ENCODE measurements around the gene PKD2L2.
"Not testable (repeated sequence)": the region's sequence is repeated elsewhere in the genome, so short reads cannot be mapped to it uniquely, and the experiment has no call there.

PKD2L2 gene

DNA sequence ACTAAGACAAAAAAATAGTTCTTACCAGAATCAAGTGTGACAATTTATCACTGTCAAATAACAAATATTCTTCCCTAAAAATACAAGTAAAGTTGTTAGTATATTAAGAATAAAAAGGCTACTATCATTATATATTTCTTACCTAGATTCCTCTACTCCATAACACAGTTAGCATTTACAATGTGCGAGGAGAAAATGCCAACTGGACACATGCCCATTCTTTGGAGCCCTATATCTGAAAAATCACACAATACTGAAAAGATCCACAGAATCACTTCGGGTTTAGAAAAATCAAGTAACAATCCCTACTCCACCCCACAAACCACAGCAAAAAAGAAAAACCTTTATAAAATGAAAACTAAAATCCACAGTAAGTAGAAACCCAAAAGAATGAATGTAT, 70.9 kb downstream of the PKD2L2 start:
- DNase-seq, result no peak

- DNase-seq, result no peak
Measured at GRCh38 chr5:137960819-137961218, 71.6 kb downstream of the PKD2L2 start.

DNA sequence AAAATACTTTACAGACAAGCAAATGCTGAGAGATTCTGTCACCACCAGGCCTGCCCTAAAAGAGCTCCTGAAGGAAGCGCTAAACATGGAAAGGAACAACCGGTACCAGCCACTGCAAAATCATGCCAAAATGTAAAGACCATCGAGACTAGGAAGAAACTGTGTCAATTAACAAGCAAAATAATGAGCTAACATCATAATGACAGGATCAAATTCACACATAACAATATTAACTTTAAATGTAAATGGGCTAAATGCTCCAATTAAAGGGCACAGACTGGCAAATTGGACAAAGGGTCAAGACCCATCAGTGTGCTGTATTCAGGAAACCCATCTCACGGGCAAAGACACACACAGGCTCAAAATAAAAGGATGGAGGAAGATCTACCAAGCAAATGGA, 81.1 kb downstream of the PKD2L2 start:
- not testable (repeated sequence) for DNase-seq

DNA sequence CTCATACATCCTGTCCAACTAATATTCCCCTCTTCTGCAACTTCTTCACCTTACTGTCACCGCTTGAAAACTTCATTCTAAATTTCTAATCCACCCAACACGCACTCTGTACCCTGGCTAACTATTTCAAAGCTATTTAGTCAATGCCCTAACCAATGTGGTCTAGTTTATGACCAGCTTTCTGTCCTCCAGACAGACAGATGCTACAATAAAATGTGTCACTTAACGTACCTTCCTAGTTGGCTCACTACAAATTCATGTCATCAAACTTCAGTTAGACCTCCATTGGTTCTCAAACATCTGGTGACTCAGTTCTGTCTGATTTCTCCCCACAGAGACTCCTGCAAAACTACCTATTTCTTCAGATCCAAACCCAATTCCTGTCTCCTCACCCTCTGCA, 86.0 kb downstream of the PKD2L2 start:
- no peak for DNase-seq

DNA sequence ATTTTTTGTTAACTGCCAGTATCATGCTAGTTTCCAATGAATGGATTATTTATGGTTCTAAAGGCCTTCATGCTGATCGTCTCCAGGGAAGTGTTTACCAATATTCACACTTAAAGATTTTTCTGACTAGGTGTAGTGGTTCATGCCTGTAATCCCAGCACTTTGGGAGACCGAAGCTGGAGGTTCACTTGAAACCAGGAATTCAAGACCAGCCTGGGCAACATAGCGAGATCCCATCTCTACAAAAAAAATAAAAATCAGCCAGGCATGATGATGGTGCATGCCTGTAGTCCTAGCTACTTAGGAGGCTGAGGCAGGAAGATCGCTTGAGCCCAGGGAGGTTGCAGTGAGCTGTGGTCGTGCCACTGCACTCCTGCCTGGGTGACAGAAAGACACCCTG, 100.2 kb downstream of the PKD2L2 start:
- DNase-seq, result no peak
